Nephron (organoid): ENCODE results near the gene BAIAP2.

Experiments
- H3K27ac Mint-ChIP-seq, 3 experiments: 2 replicates each; pipeline ENCODE4 v1.8.0; 2020; ENCODE audit warnings: mixed read lengths in 3 of 3, mild to moderate bottlenecking in 2 of 3, moderate library complexity in 1 of 3
- H3K27me3 Mint-ChIP-seq: 2 replicates; pipeline ENCODE4 v1.8.0; 2021; ENCODE audit warnings: low read depth, mild to moderate bottlenecking, moderate library complexity, mixed read lengths
- H3K36me3 Mint-ChIP-seq: 2 replicates; pipeline ENCODE4 v1.8.0; 2020; ENCODE audit warnings: low read depth, mixed read lengths
- H3K4me1 Mint-ChIP-seq: 2 replicates; pipeline ENCODE4 v1.8.0; 2020; ENCODE audit warnings: mixed read lengths
- H3K4me3 Mint-ChIP-seq, 3 experiments: 2 replicates each; pipeline ENCODE4 v1.8.0; 2020; ENCODE audit warnings: mild to moderate bottlenecking in 3 of 3, mixed read lengths in 3 of 3, moderate library complexity in 2 of 3
- H3K9me3 Mint-ChIP-seq: 2 replicates; pipeline ENCODE4 v1.8.0; 2020; ENCODE audit warnings: mixed read lengths
- CTCF ChIP-seq, 3 experiments: fragments of 200-600 bp; sonication (generic); IDR thresholded peaks; one replicate each; pipeline ENCODE4 v1.5.0; 2021; ENCODE audit warnings: antibody characterized with exemption in 3 of 3; ENCODE audit not compliant: unreplicated experiment in 3 of 3

Gene BAIAP2

GRCh38 chr17:81020443-81020766 is 14.5 kb upstream of the BAIAP2 start:
- Mint-ChIP-seq H3K9me3 (peaks cover 8% of the 10 kb centered on the region), H3K27me3 (peaks cover 12% of the 10 kb centered on the region), H3K27ac (no peak overlapping the region), H3K4me1 (peaks cover 29% of the 10 kb centered on the region), H3K36me3 (no peaks in the 10 kb centered on the region), H3K4me3 (no peak overlapping the region)
- TF ChIP-seq CTCF (IDR thresholded peaks at IDR 0.05; ENCODE audit: unreplicated experiment in 3 of 3), result no peak

GRCh38 chr17:81020767-81021497 is 14.0 kb upstream of the BAIAP2 start:
- Mint-ChIP-seq H3K4me1 (peaks cover 31% of the 10 kb centered on the region), H3K27me3 (peaks cover 12% of the 10 kb centered on the region), H3K36me3 (no peaks in the 10 kb centered on the region), H3K4me3 (no peak overlapping the region), H3K27ac (no peak overlapping the region), H3K9me3 (peaks cover 4% of the 10 kb centered on the region)
- TF ChIP-seq CTCF (IDR thresholded peaks at IDR 0.05; ENCODE audit: unreplicated experiment in 3 of 3), result no peak

- Mint-ChIP-seq H3K4me3 (no peak overlapping the region), H3K36me3 (no peaks in the 10 kb centered on the region), H3K27ac (peak overlapping the region in 2 of 3 experiments; percentile 17 to 57), H3K27me3 (peaks cover 12% of the 10 kb centered on the region), H3K4me1 (peaks cover 38% of the 10 kb centered on the region), H3K9me3 (peaks cover 2% of the 10 kb centered on the region)
- TF ChIP-seq CTCF (IDR thresholded peaks at IDR 0.05; ENCODE audit: unreplicated experiment in 3 of 3), result no peak
Measured at GRCh38 chr17:81021531-81022343, 13.2 kb upstream of the BAIAP2 start.

GRCh38 chr17:81022344-81022676 is 12.6 kb upstream of the BAIAP2 start:
- no peaks in the 10 kb centered on the region for H3K36me3 Mint-ChIP-seq
- TF ChIP-seq CTCF (IDR thresholded peaks at IDR 0.05; ENCODE audit: unreplicated experiment in 3 of 3), result no peak
- H3K27ac Mint-ChIP-seq, result peak overlapping the region in 2 of 3 experiments; percentile 17 to 57
- H3K4me3 Mint-ChIP-seq, result peak overlapping the region in 1 of 3 experiments; percentile 20
- H3K27me3 Mint-ChIP-seq, result peaks cover 12% of the 10 kb centered on the region
- H3K4me1 Mint-ChIP-seq, result peaks cover 44% of the 10 kb centered on the region
- H3K9me3 Mint-ChIP-seq, result no peaks in the 10 kb centered on the region

GRCh38 chr17:81025065-81025740 is 9.7 kb upstream of the BAIAP2 start:
- no peak for TF ChIP-seq CTCF (IDR thresholded peaks at IDR 0.05; ENCODE audit: unreplicated experiment in 3 of 3)
- Mint-ChIP-seq H3K9me3 (no peaks in the 10 kb centered on the region), H3K27me3 (peaks cover 18% of the 10 kb centered on the region), H3K4me3 (peak overlapping the region in 2 of 3 experiments; percentile 62 to 65), H3K4me1 (peaks cover 30% of the 10 kb centered on the region), H3K27ac (peak overlapping the region; percentile 65 to 96 (median 93)), H3K36me3 (no peaks in the 10 kb centered on the region)
